ENCODE measurements around the gene MAGI2.

DNA sequence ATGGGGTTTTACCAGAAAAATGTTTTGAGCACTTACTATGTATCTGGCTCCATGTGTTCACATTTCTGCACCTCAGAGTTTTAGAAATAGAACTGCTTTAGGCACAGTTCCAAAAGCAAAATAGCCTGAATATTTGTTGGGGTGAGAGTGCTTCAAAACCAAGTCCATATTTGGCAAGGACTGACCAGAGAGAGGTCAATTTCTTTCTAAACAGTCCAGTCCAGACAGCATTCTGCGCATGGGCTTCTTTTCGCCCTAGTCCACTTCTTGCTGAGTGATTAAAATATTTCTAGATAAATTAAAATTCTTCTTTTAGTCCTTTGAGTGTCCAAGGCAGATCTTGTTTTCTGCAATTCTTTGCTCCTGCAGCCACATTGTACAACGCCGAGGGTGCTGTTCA lies 1227.9 kb downstream of the MAGI2 start:
- TF ChIP-seq, protein P1, sequence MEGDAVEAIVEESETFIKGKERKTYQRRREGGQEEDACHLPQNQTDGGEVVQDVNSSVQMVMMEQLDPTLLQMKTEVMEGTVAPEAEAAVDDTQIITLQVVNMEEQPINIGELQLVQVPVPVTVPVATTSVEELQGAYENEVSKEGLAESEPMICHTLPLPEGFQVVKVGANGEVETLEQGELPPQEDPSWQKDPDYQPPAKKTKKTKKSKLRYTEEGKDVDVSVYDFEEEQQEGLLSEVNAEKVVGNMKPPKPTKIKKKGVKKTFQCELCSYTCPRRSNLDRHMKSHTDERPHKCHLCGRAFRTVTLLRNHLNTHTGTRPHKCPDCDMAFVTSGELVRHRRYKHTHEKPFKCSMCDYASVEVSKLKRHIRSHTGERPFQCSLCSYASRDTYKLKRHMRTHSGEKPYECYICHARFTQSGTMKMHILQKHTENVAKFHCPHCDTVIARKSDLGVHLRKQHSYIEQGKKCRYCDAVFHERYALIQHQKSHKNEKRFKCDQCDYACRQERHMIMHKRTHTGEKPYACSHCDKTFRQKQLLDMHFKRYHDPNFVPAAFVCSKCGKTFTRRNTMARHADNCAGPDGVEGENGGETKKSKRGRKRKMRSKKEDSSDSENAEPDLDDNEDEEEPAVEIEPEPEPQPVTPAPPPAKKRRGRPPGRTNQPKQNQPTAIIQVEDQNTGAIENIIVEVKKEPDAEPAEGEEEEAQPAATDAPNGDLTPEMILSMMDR (IDR thresholded peaks at IDR 0.05), result no peak
- TF ChIP-seq POLR2AphosphoS5 (IDR thresholded peaks at IDR 0.05), result no peak
- TF ChIP-seq POLR2A (IDR thresholded peaks at IDR 0.05), result no peak
- no peak for TF ChIP-seq EP300 (IDR thresholded peaks at IDR 0.05)
